Thoracic aorta (tissue), 2 donors: ENCODE results near the gene AP5Z1. TPM values are rescaled to one million over a fixed set of nuclear protein-coding genes. Genes with fewer than 3 reads are reported as not detected.

Source experiments
- ATAC-seq: fragments of 150-250 bp; one replicate; pipeline ENCODE4 v1.8.0; 2017; ENCODE audit warnings: low read depth; ENCODE audit not compliant: insufficient number of reproducible peaks, low FRiP score
- DNase-seq: peaks from one replicate; pipeline ENCODE4 v3.0.0-alpha.2; 2020; ENCODE audit warnings: low spot score
- H3K27ac ChIP-seq, 2 donors: fragments of 200-600 bp; sonication (generic); 1 replicate in 1 of 2; 2 replicates in 1 of 2; pipeline ENCODE4 v1.5.1; 2016; ENCODE audit warnings: mild to moderate bottlenecking in 2 of 2, moderate library complexity in 2 of 2
- H3K27me3 ChIP-seq: fragments of 200-600 bp; sonication (generic); replicated peaks from 2 replicates; pipeline ENCODE4 v1.6.0; 2016; ENCODE audit warnings: mild to moderate bottlenecking; ENCODE audit not compliant: insufficient read depth
- H3K36me3 ChIP-seq: fragments of 200-600 bp; sonication (generic); one replicate; pipeline ENCODE4 v1.5.1; 2016
- H3K4me1 ChIP-seq, 2 donors: fragments of 200-600 bp; sonication (generic); 1 replicate in 1 of 2; 2 replicates in 1 of 2; pipeline versions ENCODE4 v1.5.1 to v1.6.0; 2016; ENCODE audit warnings: low read depth in 2 of 2, mild to moderate bottlenecking in 1 of 2; ENCODE audit not compliant: control insufficient read depth in 1 of 2
- H3K4me3 ChIP-seq: fragments of 200-600 bp; sonication (generic); 2 replicates; pipeline ENCODE4 v1.5.1; 2016; ENCODE audit warnings: mild to moderate bottlenecking
- H3K9me3 ChIP-seq: fragments of 200-600 bp; sonication (generic); 2 replicates; pipeline ENCODE4 v1.5.1; 2016
- total RNA-seq, 2 donors: library from RNA; depleted of rRNA; stranded (reverse); fragments of >200 nt; gene quantifications; one replicate each; pipeline versions ENCODE4 v1.1.0 to v1.2.3, GENCODE V29; 2016
- TF ChIP-seq, protein P1 (sequence below): fragments of 200-600 bp; sonication (generic); IDR thresholded peaks from one replicate; pipeline ENCODE4 v1.5.1; 2019; ENCODE audit warnings: antibody characterized with exemption

The AP5Z1 gene
- total RNA-seq, 2 donors from 2014 or later, result 40.3 to 42.0 TPM

DNA sequence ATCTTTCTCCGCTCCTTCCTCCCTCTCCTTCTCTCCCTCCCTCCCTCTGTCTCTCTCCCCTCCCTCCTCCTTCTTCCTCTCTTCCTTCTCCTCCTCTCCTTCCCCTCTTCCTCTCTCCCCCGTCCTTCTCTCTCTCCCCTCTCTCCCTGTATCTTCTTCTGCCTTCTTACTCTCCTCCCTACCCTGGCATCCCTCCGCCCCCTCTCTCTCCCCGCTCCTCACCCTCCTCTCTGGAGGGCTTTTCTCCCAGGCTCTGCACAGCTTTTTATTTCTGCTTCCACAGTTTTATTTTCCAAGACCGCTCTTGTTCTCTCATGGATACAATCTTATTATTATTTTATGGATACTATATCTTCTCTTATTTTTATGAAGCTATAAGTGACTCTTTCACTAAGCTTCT, 32.6 kb downstream of the AP5Z1 start:
- Histone ChIP-seq H3K27ac (no peak overlapping the region), H3K4me1 (no peaks in the 10 kb centered on the region), H3K9me3 (no peaks in the 10 kb centered on the region), H3K36me3 (no peaks in the 10 kb centered on the region), H3K4me3 (no peak overlapping the region), H3K27me3 (no peaks in the 10 kb centered on the region)
- DNase-seq (no peak), ATAC-seq (no peak)
- TF ChIP-seq, protein P1, sequence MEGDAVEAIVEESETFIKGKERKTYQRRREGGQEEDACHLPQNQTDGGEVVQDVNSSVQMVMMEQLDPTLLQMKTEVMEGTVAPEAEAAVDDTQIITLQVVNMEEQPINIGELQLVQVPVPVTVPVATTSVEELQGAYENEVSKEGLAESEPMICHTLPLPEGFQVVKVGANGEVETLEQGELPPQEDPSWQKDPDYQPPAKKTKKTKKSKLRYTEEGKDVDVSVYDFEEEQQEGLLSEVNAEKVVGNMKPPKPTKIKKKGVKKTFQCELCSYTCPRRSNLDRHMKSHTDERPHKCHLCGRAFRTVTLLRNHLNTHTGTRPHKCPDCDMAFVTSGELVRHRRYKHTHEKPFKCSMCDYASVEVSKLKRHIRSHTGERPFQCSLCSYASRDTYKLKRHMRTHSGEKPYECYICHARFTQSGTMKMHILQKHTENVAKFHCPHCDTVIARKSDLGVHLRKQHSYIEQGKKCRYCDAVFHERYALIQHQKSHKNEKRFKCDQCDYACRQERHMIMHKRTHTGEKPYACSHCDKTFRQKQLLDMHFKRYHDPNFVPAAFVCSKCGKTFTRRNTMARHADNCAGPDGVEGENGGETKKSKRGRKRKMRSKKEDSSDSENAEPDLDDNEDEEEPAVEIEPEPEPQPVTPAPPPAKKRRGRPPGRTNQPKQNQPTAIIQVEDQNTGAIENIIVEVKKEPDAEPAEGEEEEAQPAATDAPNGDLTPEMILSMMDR, result no peak

DNA sequence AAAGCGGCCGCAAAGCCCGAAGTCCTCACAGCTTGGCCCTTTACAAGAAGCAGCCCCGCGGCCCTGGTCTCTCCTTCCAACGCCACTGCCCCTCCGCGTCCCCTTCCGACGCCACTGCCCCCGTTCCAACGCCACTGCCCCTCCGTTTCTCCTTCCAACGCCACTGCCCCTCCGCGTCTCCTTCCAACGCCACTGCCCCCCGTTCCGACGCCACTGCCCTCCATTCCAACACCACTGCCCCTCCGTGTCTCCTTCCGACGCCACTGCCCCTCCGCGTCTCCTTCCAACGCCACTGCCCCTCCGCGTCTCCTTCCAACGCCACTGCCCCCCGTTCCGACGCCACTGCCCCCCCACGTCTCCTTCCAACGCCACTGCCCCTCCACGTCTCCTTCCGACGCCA, 33.1 kb downstream of the AP5Z1 start:
- ATAC-seq (no peak), DNase-seq (no peak)
- Histone ChIP-seq H3K36me3 (no peaks in the 10 kb centered on the region), H3K4me3 (no peak overlapping the region), H3K4me1 (no peaks in the 10 kb centered on the region), H3K27me3 (no peaks in the 10 kb centered on the region), H3K9me3 (no peaks in the 10 kb centered on the region), H3K27ac (no peak overlapping the region)
- TF ChIP-seq, protein P1, result no peak

DNA sequence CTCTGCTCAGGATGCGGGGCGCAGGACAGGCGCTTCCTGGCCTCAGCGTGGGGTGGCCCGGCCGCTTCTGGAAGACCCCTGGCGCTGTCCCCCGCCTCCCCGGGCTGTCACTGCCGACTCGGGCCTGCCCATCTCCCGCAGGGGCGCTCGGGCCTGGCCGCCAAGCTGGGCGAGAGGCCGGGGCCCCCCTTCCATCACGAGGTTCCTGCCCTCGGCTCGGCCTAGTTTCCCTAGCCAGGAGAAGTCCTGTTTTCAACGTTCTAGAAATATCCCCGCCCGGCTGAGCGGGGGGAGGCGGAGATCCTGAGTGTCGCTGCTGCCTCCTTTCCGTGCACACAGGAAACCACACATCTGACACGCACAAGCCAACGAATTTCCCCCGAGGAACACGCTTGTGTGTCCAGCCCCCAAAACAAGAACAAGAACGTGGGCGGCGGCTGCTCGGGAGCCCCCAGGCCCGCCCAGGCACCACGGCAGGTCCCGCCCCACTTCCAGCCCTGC, 33.7 kb downstream of the AP5Z1 start:
- no peak overlapping the region for H3K27ac ChIP-seq
- ATAC-seq, result no peak
- TF ChIP-seq, protein P1, result no peak
- H3K36me3 ChIP-seq, result no peaks in the 10 kb centered on the region
- H3K9me3 ChIP-seq, result no peaks in the 10 kb centered on the region
- peak overlapping the region; percentile 17 for H3K4me3 ChIP-seq
- no peaks in the 10 kb centered on the region for H3K27me3 ChIP-seq
- no peaks in the 10 kb centered on the region for H3K4me1 ChIP-seq
- no peak for DNase-seq

DNA sequence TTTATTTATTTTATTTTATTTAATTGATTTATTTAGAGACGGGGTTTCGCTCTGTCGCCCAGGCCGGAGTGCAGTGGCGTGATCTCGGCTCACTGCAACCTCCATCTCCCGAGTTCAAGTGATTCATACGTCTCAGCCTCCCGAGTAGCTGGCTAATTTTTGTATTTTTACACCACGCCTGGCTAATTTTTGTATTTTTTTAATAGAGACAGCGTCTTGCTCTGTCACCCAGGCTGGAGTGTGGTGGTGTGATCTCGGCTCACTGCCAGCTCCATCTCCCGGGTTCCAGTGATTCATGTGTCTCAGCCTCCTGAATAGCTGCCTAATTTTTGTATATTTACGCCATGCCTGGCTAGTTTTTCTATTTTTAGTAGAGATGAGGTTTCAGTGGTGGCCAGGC, 34.2 kb downstream of the AP5Z1 start:
- DNase-seq (no peak), ATAC-seq (no peak)
- no peak overlapping the region for H3K27ac ChIP-seq
- TF ChIP-seq, protein P1, result no peak
- no peaks in the 10 kb centered on the region for H3K4me1 ChIP-seq
- H3K36me3 ChIP-seq, result no peaks in the 10 kb centered on the region
- no peaks in the 10 kb centered on the region for H3K27me3 ChIP-seq
- H3K4me3 ChIP-seq, result peak overlapping the region; percentile 17
- no peaks in the 10 kb centered on the region for H3K9me3 ChIP-seq

DNA sequence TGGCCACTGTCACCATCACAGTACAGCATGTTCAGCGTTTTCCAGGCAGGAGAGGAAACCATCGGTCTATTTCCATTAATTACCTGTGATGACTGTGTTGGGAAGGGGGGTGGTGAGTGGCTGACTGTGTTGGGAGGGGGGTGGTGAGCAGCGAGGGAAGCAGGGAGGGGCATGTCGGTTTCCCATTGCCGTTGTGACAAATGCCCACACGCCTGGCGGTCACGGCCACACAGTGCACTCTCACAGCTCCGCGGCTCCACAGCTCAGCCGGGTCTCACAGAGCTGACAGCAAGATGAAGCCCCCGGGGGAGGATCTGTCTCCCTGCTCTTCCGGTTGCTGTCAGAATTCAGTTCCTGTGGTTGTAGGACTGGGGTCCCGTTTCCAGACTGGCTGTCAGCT, 39.0 kb downstream of the AP5Z1 start:
- Histone ChIP-seq H3K9me3 (no peaks in the 10 kb centered on the region), H3K4me1 (peaks cover 0 to 3% of the 10 kb centered on the region in 2 donors), H3K27me3 (no peaks in the 10 kb centered on the region), H3K4me3 (no peak overlapping the region), H3K36me3 (no peaks in the 10 kb centered on the region), H3K27ac (no peak overlapping the region)
- TF ChIP-seq, protein P1, result no peak
- DNase-seq, result no peak
- ATAC-seq, result no peak
